ENCODE data around the gene DAB2.
"Not testable (repeated sequence)": the region's sequence is repeated elsewhere in the genome, so short reads cannot be mapped to it uniquely, and the experiment has no call there.

The DAB2 gene

GRCh38 chr5:39417979-39418378, 6.8 kb downstream of the DAB2 start:
- no peak for DNase-seq

GRCh38 chr5:39415201-39415600, 9.6 kb downstream of the DAB2 start:
- DNase-seq = no peak

- DNase-seq = no peak
These were observed 10.4 kb downstream of the DAB2 start for GRCh38 chr5:39414426-39414825.

GRCh38 chr5:39413771-39414170, 11.0 kb downstream of the DAB2 start:
- DNase-seq = no peak

GRCh38 chr5:39412721-39413394, 11.9 kb downstream of the DAB2 start:
- no peak for DNase-seq

- no peak for DNase-seq
These were observed 12.8 kb downstream of the DAB2 start for GRCh38 chr5:39411985-39412384.

GRCh38 chr5:39411061-39411460, 13.7 kb downstream of the DAB2 start:
- DNase-seq = no peak

- DNase-seq = no peak
These were observed 15.7 kb downstream of the DAB2 start for GRCh38 chr5:39409033-39409432.

GRCh38 chr5:39405083-39405843, 19.5 kb downstream of the DAB2 start:
- DNase-seq = no peak

GRCh38 chr5:39403761-39404160, 21.0 kb downstream of the DAB2 start:
- not testable (repeated sequence) for DNase-seq

GRCh38 chr5:39402140-39402539, 22.6 kb downstream of the DAB2 start:
- not testable (repeated sequence) for DNase-seq

- DNase-seq = no peak
These were observed 23.8 kb downstream of the DAB2 start for GRCh38 chr5:39400713-39401578.

GRCh38 chr5:39399135-39400036, 25.4 kb downstream of the DAB2 start:
- DNase-seq = peak; percentile 23

- DNase-seq = no peak
These were observed 27.9 kb downstream of the DAB2 start for GRCh38 chr5:39396843-39397242.

GRCh38 chr5:39395521-39395920, 29.3 kb downstream of the DAB2 start:
- no peak for DNase-seq

GRCh38 chr5:39394946-39395345, 29.8 kb downstream of the DAB2 start:
- DNase-seq = no peak

GRCh38 chr5:39390945-39391344, 33.8 kb downstream of the DAB2 start:
- DNase-seq = no peak

GRCh38 chr5:39387293-39387692, 37.5 kb downstream of the DAB2 start:
- no peak for DNase-seq

- no peak for DNase-seq
These were observed 40.5 kb downstream of the DAB2 start for GRCh38 chr5:39384271-39384670.

GRCh38 chr5:39381376-39381775, 43.4 kb downstream of the DAB2 start:
- DNase-seq = no peak

GRCh38 chr5:39379693-39380092, 45.1 kb downstream of the DAB2 start:
- no peak for DNase-seq

- DNase-seq = no peak
These were observed 47.2 kb downstream of the DAB2 start for GRCh38 chr5:39377613-39378012.
